ENCODE results near the gene B3GALT6. TPM values are rescaled to one million over a fixed set of nuclear protein-coding genes. Genes with fewer than 3 reads are reported as not detected.

Gene B3GALT6
- total RNA-seq, 1 experiment from 2014 or later = 27.1 TPM

DNA sequence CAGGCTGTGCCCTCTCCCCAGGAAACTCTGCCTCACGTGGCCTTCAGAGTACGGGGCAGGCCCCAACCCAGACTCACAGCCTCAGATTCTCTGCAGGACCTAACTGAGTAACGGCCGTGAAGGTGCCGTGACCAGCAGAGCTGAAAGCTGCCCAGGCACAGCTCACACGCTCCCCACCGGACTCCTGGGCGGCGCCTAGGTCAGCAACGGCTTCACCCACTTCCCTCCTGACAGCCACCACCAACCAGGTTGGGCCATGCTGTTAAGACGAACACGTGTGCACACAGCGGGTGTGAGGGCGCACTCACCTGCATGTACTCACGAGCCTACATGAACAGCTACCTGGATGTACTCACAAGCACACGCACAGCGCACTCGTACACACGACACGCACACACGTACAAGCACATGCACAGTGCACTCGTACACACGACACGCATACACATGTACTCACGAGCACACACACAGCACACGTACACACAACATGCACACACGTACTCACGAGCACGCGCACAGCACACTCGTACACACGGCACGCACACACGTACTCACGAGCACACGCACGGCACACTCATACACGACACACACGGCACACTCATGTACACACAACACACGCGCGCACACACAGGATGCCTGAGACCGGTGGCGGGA lies 9.3 kb upstream of the B3GALT6 start:
- H2AK5ac ChIP-seq (ENCODE audit: insufficient read length, low read length) = no peak overlapping the region
- no peak overlapping the region for H3K14ac ChIP-seq (ENCODE audit: insufficient read depth, low read length)
- H3K18ac ChIP-seq (ENCODE audit: insufficient read length, low read depth, low read length) = no peak overlapping the region
- Mint-ChIP-seq H3K4me3 (no peak overlapping the region), H3K4me1 (peaks cover 0 to 4% of the 10 kb centered on the region in 2 experiments; a peak in 1 of 4 replicates), H3K36me3 (ENCODE audit: insufficient read depth in 1 of 3, low read depth in 3 of 3) (peaks cover 25 to 59% (median 47%) of the 10 kb centered on the region in 3 experiments), H3K27me3 (ENCODE audit: low read depth) (no peaks in the 10 kb centered on the region), H3K27ac (peak overlapping the region in 1 of 3 experiments; percentile 67; a peak in 1 of 7 replicates), H3K9me3 (no peaks in the 10 kb centered on the region; a peak in 1 of 5 replicates)
- H4K5ac ChIP-seq (ENCODE audit: insufficient read length, low read depth, low read length) = peak overlapping the region; percentile 12
- no peak overlapping the region for H4K91ac ChIP-seq (ENCODE audit: insufficient read length, low read depth, low read length)
- H3K9ac ChIP-seq (ENCODE audit: extremely low read depth, insufficient read length, low read length) = no peak overlapping the region
- no peaks in the 10 kb centered on the region for H3K79me1 ChIP-seq (ENCODE audit: insufficient read depth, low read depth, low read length, poor library complexity, severe bottlenecking)
- H3K56ac ChIP-seq (ENCODE audit: insufficient read length, low read depth, low read length) = no peak overlapping the region
- no peak for DNase-seq
- WGBS (ENCODE audit: extremely low coverage, insufficient read length, low lambda C conversion rate) = no CpG with 5 or more reads among the region's 44 CpGs
- no peaks in the 10 kb centered on the region for H3K79me2 ChIP-seq (ENCODE audit: insufficient read depth, low read length)
- H2BK20ac ChIP-seq (ENCODE audit: low read depth, low read length, poor library complexity, severe bottlenecking) = no peak overlapping the region
- H4K20me1 ChIP-seq (ENCODE audit: control insufficient read depth, insufficient read depth, insufficient read length) = no peaks in the 10 kb centered on the region
- no peak overlapping the region for H3T11ph ChIP-seq (ENCODE audit: low read length)
- H3K27ac ChIP-seq (ENCODE audit: insufficient read length, low read depth, low read length) = no peak overlapping the region
- H2BK15ac ChIP-seq (ENCODE audit: low read depth, low read length) = no peak overlapping the region
- H3K4me2 ChIP-seq (ENCODE audit: insufficient read depth, insufficient read length, low read length) = no peak overlapping the region
- no peak overlapping the region for H2BK120ac ChIP-seq (ENCODE audit: low read depth, low read length, poor library complexity, severe bottlenecking)
- no peaks in the 10 kb centered on the region for H3K4me1 ChIP-seq (ENCODE audit: insufficient read depth, low read length)
- no peak overlapping the region for H3K4ac ChIP-seq (ENCODE audit: low read depth, low read length)
- no peak overlapping the region for H4K8ac ChIP-seq (replicated peaks; ENCODE audit: insufficient read length, low read depth, low read length)
- H2BK12ac ChIP-seq (ENCODE audit: insufficient read length, low read depth, low read length) = no peak overlapping the region
- H3K27me3 ChIP-seq (ENCODE audit: insufficient read depth, low read length) = no peaks in the 10 kb centered on the region
- no peaks in the 10 kb centered on the region for H3K9me3 ChIP-seq (ENCODE audit: control insufficient read depth, low read depth, low read length)
- TF ChIP-seq, protein P1, sequence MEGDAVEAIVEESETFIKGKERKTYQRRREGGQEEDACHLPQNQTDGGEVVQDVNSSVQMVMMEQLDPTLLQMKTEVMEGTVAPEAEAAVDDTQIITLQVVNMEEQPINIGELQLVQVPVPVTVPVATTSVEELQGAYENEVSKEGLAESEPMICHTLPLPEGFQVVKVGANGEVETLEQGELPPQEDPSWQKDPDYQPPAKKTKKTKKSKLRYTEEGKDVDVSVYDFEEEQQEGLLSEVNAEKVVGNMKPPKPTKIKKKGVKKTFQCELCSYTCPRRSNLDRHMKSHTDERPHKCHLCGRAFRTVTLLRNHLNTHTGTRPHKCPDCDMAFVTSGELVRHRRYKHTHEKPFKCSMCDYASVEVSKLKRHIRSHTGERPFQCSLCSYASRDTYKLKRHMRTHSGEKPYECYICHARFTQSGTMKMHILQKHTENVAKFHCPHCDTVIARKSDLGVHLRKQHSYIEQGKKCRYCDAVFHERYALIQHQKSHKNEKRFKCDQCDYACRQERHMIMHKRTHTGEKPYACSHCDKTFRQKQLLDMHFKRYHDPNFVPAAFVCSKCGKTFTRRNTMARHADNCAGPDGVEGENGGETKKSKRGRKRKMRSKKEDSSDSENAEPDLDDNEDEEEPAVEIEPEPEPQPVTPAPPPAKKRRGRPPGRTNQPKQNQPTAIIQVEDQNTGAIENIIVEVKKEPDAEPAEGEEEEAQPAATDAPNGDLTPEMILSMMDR (conservative IDR thresholded peaks at IDR 0.05) = no peak
- no peak overlapping the region for H2AFZ ChIP-seq (ENCODE audit: low read length)
- no peak overlapping the region for H3K23ac ChIP-seq (ENCODE audit: insufficient read length, low read depth, low read length)
- H2BK5ac ChIP-seq (ENCODE audit: insufficient read length, low read length) = no peak overlapping the region
- H3K23me2 ChIP-seq (ENCODE audit: insufficient read length, low read depth, low read length, poor library complexity, severe bottlenecking) = no peaks in the 10 kb centered on the region

Data from H9 (cell line).